Fibroblast of villous mesenchyme (primary cell): ENCODE measurements around the gene NIPAL1. TPM values are rescaled to one million over a fixed set of nuclear protein-coding genes. Genes with fewer than 3 reads are reported as not detected.

Experiments used
- DNase-seq: peaks from one replicate; pipeline ENCODE4 v3.0.0-alpha.2; 2010; ENCODE audit warnings: low read depth
- H3K4me3 ChIP-seq: 2 replicates; pipeline ENCODE4 v1.5.1; 2011; ENCODE audit warnings: low read depth, mild to moderate bottlenecking, low read length
- CTCF ChIP-seq: IDR thresholded peaks from 2 replicates; pipeline ENCODE4 v1.5.1; 2012; ENCODE audit warnings: low read depth, mild to moderate bottlenecking, low read length; ENCODE audit not compliant: insufficient read depth
- total RNA-seq: library from RNA; depleted of rRNA; stranded (reverse); fragments of >200 nt; gene quantifications from 2 replicates; pipeline ENCODE4 v1.2.3, GENCODE V29; 2012

Gene NIPAL1
- total RNA-seq, 1 donor: 4.3 TPM

GRCh38 chr4:48069026-48069425 lies 52.5 kb downstream of the NIPAL1 start:
- TF ChIP-seq CTCF: no peak
- no peak for DNase-seq
- H3K4me3 ChIP-seq: no peak overlapping the region

- TF ChIP-seq CTCF: no peak
- no peak for DNase-seq
- no peak overlapping the region for H3K4me3 ChIP-seq
Measured at GRCh38 chr4:48071191-48071590, 54.6 kb downstream of the NIPAL1 start.

GRCh38 chr4:48073567-48074103 lies 57.1 kb downstream of the NIPAL1 start:
- H3K4me3 ChIP-seq: no peak overlapping the region
- no peak for TF ChIP-seq CTCF
- no peak for DNase-seq

- no peak for DNase-seq
- TF ChIP-seq CTCF: no peak
- H3K4me3 ChIP-seq: no peak overlapping the region
Measured at GRCh38 chr4:48074657-48075056, 58.1 kb downstream of the NIPAL1 start.

GRCh38 chr4:48078425-48078824 lies 61.9 kb downstream of the NIPAL1 start:
- H3K4me3 ChIP-seq: no peak overlapping the region
- DNase-seq: no peak
- no peak for TF ChIP-seq CTCF

- TF ChIP-seq CTCF: no peak
- no peak overlapping the region for H3K4me3 ChIP-seq
- no peak for DNase-seq
Measured at GRCh38 chr4:48078862-48079655, 62.5 kb downstream of the NIPAL1 start.
